Stimulated activated CD8-positive, alpha-beta memory T cell treated with anti-CD3 and anti-CD28 coated beads, Interleukin-7, amount 100 ng/mL, for 4 hours (primary cell): Measurements from ENCODE around the gene UBE2R2.
"Not testable (repeated sequence)": the region's sequence is repeated elsewhere in the genome, so short reads cannot be mapped to it uniquely, and the experiment has no call there.

ENCODE experiments used
- DNase-seq, 2 donors: peaks; one replicate each; pipeline ENCODE4 v3.0.0-alpha.2; 2020; ENCODE audit warnings: low read depth in 2 of 2

Gene UBE2R2

DNA sequence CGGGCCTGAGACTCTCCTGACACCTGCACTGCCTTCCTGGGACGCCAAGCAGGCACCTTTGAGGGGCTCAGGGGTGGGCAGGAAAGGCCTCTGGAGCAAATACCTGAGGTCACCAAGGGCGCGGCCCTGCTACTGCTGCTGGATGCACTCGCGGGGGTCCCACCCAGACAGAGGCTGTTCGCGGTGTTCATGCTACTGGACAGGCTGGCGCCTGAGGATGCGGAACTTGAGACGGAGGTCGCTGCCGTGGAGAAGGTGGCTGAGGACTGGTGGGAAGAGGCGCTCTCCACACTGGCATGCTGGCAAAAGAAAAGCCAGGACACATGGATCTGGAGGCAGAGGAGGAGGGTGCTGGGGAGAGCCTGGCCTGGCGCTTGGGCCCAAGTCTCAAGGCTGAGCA is 110.7 kb downstream of the UBE2R2 start:
- DNase-seq = no peak

DNA sequence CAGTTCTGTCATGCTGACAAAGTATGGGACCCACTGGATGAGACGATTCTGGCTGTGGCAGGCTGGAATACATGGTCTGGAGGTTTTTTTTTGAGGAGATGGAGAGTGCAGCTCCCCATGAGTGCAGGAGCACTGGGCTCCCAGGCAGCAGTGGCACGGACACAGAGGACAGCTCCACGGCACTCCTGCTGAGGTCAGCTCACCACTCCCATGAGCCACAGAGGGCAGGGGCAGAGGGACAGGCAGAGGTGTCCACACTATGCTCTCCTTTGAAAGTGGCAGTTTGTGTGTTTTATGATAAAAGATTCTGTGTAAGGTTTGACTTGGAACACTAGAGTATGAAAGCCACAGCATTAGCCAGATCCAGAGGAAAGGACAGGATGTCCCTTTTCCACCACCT is 114.4 kb downstream of the UBE2R2 start:
- DNase-seq = no peak

DNA sequence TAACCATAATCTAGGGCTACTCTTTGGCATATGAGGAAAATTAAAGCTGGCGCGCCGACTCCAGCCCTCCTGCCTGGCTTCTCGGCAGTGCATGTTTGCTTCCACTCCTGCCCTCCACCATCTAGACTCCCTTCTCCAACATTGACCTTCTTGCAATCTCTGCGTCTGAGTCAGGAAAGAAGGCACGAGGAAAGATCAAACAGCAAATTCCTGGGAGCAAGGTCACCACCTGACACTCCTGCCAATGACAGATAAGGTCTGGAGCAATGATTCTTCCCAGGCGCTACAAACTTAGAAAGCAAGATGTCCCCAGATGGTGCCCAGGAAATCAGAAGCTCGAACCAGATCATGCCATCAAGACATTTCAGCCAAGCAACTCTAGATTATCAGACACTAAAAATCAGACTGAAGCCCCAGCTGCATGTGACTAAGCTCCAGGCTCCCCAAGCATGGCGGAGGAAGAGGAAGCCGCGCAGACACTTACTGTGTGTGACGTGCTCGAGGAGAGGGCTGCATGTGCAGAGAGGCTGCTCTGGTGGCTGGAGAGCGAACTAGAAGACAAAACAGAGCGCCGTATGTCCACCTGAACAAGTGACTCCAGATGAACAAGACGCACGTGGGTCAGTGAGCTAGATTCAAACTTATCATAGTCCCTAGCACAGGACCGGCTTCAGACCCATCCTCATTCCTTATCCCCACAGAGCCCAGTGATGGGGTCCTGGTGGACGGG is 115.3 kb downstream of the UBE2R2 start:
- no peak for DNase-seq

GRCh38 chr9:33934188-33934878 is 117.4 kb downstream of the UBE2R2 start:
- no peak for DNase-seq

- DNase-seq = no peak
These were observed 123.2 kb downstream of the UBE2R2 start for GRCh38 chr9:33939924-33940874.

DNA sequence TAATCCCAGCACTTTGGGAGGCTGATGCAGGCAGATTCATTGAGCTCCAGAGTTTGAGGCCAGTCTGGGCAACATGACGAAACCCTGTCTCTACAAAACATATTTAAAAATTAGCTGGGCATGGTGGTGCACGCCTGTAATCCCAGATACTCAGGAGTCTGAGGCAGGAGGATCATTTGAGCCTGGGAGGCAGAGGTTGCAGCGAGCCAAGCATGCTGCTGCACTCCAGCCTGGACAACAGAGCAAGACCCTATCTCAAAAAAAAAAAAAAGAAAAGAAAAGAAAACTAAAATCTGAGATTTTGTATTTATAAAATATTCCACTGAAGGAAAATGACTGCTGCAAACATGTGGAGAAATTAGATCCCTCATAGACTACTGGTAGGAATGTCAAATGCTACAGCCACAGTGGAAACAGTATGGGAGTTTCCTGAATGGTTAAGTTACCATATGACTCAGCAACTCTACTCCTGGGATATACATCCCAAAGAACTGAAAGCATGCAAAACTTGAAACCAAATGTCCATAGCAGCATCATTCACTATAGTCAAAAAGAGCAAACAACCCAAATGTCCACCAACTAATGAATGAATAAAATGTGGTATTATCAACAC is 125.6 kb downstream of the UBE2R2 start:
- no peak for DNase-seq

DNA sequence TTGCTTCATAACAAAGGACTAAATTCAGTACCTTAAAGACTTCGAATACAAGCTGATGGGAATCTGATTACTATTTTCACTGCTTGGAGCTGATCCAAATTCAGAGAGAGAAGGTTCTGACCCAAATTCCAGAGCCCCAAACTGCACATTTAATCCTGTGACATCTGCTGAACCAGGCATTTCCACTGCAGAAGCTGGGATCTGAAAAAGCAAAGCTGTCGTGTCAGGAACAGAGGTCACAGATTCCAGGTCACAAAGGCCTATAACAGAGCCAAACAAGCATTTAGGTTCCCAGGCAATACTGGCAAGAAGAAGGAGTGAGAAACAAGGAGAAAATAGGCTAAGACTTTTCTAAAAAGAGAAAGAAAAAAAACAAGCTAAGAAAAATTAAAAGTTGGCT is 126.4 kb downstream of the UBE2R2 start:
- DNase-seq = no peak

DNA sequence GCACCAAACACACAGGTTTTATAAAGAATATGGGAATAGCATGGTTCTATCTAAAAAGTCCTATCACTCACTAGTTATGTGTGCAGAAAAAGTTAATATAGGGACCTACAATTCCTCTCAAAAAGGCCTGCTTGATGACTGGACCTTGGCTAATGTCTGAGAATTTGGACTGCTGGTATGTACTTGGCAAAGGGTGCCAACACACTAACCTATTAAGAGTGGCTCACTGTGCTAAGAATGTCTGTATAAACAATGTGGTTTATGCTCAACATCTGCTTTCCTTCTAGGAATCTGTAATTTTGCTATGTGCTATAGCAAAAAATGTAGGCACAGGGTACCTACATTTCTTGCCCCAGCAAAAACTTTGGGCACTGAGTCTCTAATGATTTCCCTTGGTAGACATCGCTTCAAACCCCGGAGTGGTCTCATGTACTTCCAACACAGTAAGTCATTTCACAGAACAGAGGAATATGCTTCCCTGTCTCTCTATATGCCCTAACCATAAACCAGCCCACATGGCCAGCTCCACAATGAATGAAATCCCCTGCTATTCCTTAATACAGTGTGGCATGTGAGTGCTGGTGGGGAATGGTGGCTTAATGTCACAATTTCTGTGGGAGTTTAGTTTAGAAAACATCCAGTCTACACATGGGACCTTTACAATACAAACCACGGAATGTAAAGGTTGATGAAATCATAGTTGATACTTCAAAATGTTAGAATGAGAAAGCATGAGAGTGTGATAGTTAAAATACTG is 130.0 kb downstream of the UBE2R2 start:
- no peak for DNase-seq

- DNase-seq = no peak
These were observed 133.4 kb downstream of the UBE2R2 start for GRCh38 chr9:33950371-33950770.

- DNase-seq = no peak
These were observed 135.1 kb downstream of the UBE2R2 start for GRCh38 chr9:33952066-33952465.

DNA sequence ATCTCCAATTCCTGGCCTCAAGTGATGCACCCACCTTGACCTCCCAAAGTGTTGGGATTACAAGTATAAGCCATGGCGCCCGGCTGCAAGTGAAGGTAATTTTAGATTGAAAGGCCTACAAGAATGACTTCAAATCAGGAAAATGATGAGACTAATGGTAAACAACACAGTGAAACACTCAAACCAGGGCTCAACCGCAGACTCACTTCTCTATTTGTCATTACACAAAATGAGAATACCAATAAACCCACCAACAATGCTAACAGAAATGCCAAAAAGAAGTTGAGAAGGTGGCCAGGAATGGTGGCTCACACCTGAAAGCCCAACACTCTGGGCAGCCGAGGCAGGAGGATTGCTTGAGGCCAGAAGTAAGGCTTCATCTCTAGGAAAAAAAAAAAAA is 139.6 kb downstream of the UBE2R2 start:
- no peak for DNase-seq

GRCh38 chr9:33959725-33960124 is 142.8 kb downstream of the UBE2R2 start:
- no peak for DNase-seq

GRCh38 chr9:33962468-33962867 is 145.5 kb downstream of the UBE2R2 start:
- not testable (repeated sequence) for DNase-seq

GRCh38 chr9:33964086-33964768 is 147.3 kb downstream of the UBE2R2 start:
- DNase-seq = no peak
